GM20431 (cell line): Measurements from ENCODE around the gene R3HDM4.

ENCODE experiments used
- in situ Hi-C: fragments of 300-500 bp; cut with MseI, MboI; formaldehyde crosslinking; loops from one replicate; pipeline ENCODE4 v1.15.0; 2020; ENCODE audit warnings: low sequenced_read_pairs; ENCODE audit not compliant: unreplicated experiment

Gene R3HDM4

DNA sequence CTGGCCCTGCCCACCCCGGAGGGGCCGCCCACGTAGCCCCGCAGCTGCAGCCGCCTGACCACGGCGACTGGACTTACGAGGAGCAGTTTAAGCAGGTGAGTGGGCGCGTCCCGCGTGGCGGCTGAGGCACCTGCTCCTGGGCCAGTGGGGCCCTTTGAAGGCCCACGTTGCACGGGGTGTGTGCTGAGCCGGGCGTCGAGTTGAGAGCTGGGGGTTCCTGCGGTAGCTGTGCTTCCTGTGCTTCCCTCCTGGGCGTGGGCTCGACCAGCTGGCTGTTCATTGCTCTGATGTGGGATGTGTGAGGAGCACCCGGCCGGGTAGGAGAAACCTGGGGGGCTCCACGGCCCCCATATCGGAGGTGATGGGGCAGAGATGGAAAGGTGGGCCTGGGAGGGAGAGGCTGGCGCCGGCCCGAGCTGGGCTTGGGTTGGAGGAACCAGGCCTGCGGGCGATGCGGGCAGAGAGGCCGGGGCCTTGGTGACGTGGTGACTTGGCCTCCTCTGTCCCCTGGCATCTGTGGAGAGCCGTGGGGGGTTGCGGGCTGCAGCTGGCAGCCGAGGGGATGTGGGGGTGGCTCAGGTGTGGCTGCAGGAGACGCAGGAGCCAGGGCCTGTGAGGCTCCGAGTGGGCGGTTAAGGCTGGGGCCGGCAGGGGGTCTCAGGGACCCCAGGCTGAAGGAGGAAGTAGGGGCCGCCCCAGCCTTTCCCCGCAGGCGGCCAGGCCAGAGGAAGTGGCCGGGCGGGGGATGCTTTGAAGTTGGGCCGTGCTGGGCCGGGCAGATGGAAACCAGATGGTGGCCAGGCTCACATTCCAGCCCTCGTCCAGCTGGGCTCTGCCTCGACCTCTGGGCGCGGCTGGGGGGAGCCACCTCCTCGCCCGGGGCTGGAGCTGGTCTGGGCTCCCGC, 19.9 kb upstream of the R3HDM4 start:
- in situ Hi-C loops: no loop called here

DNA sequence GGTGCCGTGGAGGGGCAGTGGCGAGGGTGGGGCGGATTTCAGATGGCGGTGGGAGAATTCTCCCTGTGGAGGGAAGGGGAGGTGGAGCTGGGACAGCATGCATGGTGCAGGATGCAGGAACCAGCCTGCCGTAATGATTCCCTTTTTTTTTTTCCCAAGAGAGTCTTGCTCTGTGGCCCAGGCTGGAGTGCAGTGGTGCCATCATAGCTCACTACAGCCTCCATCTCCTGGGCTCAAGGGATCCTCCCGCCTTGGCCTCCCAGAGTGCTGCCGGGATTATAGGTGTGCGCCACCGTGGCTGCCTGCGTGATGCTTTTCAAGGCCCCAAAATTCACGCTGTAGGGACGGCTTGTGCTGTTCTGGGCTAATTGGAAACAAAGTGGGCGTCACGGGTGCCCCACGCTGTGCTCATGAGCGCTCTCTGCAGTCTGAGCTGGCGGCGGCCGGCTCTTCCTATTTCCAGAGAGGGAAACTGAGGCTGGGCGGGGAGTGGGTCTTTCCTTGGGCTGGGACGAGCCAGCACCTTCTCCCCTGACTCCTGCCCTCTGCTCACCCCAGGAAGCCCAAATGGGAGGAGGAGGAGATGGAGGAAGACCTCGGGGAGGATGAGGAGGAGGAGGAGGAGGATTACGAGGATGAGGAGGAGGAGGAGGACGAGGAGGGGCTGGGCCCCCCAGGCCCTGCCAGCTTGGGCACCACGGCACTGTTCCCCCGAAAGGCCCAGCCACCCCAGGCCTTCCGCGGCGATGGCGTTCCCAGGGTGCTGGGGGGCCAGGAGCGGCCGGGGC, 19.0 kb upstream of the R3HDM4 start:
- in situ Hi-C loops: no loop called here

DNA sequence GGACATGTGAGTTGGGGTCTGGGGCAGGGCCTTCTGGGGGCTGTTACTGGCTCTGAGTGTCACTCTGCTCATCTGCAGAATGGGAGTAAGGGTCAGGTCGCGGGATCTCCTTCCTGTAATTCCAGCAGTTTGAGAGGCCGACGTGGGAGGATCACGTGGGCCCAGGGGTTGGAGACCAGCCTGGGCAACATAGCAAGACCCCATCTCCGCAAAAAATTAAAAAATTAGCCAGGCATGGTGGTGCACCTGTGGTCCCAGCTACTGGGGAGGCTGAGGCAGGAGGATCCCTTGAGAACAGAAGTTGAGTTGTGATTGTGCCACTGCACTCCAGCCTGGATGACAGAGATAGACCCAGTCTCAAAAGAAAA, 16.9 kb upstream of the R3HDM4 start:
- in situ Hi-C loops: loop anchor here (10.0 kb wide), 1 partner anchor 65 kb away; no protein-coding TSS in a partner anchor

DNA sequence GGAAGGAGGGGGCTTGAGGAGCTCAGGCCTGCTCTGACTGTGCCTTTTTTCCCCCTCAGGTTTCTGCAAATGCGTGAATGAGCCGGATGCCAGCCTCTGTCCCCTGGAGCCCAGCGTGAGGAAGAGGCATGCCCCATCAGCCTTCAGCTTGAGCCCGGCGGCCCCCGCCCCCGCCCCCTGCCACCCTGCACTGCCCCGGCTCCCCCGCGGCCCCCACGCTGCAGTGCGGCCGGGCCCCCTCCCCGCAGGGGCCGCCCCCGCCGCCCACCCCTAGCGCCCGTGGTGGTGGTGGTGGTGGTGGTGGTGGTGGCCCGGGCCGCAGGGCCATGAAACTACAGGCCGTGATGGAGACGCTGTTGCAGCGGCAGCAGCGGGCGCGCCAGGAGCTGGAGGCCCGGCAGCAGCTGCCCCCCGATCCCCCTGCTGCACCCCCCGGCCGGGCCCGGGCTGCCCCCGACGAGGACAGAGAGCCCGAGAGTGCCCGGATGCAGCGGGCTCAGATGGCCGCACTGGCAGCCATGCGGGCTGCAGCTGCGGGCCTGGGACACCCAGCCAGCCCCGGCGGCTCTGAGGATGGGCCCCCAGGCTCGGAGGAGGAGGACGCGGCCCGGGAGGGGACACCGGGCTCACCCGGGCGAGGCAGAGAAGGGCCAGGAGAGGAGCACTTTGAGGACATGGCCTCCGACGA, 16.3 kb upstream of the R3HDM4 start:
- in situ Hi-C loops: loop anchor here (10.0 kb wide), 1 partner anchor 65 kb away; no protein-coding TSS in a partner anchor

DNA sequence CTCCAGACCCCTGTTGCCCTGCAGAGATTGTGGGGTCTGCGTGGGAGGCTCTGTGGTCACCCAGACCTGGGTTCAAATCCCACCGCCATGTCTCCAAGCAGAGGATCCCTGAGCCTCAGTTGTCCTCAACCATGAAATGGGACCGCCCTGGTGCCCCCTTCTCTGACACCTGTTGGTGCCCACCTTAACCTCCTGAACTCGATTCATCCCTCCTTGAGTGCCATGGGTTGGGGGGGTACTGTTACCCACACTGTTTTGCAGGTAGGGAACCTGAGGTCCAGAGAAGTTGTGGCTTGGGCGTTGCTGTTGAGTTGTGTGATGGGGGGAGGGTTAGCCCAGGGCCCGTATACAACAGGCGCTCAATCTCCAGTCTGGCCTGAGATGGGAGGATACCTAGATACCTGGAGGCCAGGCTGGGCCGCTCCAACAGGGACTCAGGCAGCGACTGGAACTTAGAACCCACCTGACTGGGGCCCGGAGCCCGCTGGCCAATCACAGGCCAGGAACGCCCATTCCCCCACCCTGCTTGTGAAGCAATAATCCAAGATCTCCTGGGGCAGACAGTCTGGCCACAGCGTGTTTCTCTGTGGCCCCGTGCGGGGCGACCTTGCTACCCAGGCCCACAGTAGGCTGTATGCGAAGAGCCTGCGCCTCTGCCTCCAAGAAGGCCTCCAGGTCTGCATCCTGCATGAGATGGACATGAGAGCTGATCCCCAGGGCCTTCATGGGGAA, 15.6 kb upstream of the R3HDM4 start:
- in situ Hi-C loops: loop anchor here (10.0 kb wide), 1 partner anchor 64 kb away; no protein-coding TSS in a partner anchor

DNA sequence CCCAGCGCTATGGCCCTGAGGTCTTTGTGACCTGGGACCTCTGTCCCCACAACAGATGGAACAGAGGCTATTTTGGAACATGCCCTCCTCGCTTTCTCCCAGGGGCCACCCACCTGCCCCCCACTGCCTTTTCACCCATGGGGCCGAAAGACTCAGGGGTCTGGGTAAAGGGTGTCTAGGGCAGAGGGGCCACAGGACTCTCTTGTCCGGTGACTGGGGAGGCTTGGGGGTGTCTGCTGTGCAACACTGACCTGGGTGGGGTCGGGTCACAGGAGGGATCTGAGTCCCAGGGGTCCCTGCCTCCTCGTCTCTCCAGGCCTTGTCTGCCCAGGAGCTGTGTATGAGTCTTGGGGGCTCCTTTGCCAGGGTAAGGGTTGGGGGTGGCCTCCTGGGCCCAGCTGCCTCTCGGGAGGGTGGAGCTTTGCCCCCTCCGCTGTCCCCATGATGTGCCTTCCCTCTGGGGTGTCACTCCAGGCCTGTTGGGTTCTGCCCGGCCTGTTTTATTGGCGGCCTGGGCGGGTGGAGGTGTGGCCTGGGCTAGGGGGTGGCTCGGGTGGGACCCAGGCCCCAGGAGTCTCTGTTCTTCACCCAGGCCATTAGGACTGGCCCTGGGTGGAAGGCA, 14.9 kb upstream of the R3HDM4 start:
- in situ Hi-C loops: loop anchor here (10.0 kb wide), 1 partner anchor 63 kb away; no protein-coding TSS in a partner anchor

GRCh38 chr19:927351-927779, 14.3 kb upstream of the R3HDM4 start:
- in situ Hi-C loops: loop anchor here (10.0 kb wide), 1 partner anchor 63 kb away; no protein-coding TSS in a partner anchor

GRCh38 chr19:926589-927350, 13.8 kb upstream of the R3HDM4 start:
- in situ Hi-C loops: loop anchor here (10.0 kb wide), 1 partner anchor 62 kb away; no protein-coding TSS in a partner anchor

- in situ Hi-C loops: loop anchor here (10.0 kb wide), 1 partner anchor 61 kb away; no protein-coding TSS in a partner anchor
Measured at GRCh38 chr19:926323-926588, 13.2 kb upstream of the R3HDM4 start.

DNA sequence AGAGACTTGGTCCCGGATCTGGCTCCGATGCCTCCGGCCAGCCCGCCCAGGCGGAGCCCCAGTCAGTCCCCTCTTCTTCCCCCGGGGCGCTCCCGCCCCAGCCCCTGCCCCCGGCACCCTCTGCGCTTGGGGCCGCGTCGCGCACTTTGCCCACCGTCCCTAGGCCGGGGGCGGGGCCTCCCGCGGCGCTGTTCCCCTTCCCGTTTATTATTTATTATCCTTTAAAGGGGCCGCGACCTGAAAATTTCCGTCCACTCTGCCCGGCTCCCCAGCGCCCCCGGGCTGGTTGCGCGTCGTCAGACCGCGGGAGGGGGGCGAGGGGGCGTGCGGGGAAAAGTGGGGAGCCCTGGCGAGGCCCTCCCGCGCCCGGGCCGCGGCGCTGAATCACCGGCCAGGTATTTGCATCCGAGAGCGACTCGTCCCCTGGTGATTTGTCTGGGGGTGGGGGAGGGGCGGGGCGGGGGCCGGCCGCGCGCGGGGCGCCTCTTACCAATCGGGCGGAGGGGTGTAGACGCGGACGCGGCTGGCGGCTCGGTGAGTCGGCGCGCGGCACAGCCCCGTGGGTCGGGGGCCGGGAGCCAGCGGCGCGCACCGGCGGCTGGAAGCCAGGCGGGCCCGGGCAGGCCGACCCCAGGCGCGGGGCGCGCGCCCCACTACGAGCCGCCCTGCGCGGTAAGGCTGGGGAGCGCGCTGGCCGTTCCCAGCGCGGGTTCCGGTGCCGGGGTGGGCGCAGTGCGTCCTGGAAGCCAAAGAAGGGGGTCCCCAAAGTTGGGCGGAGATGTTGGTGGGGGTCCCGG, 12.7 kb upstream of the R3HDM4 start, which contains the start of gene ARID3A:
Gene ARID3A (plus strand): TSS at position 510 of the 797 bp plus-strand sequence. CDS start 3,494 bp downstream, outside the sequence.
- in situ Hi-C loops: loop anchor here (10.0 kb wide), 1 partner anchor 61 kb away; no protein-coding TSS in a partner anchor

DNA sequence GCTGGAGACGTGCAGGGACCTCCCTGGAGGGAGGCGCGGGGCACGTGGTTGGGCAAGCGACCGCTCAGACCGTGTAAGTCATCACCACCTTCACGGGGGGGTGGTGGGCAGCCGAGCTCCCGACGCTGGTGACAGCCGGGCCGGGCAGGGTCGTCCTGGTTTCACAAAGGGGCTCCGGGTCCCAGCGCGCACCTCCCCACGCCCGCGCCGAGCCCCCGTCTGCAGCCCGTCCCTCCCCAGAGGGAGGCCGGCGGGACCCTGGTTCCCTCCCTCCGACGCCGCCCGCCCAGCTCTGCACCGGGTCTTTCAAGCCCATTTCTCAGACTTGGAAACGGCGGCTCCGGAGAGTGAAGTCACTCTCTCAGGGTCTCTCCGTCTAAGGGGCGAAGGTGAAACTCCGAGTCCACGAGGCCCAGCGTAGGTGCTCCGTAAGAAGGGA, 12.1 kb upstream of the R3HDM4 start:
- in situ Hi-C loops: loop anchor here (10.0 kb wide), 1 partner anchor 60 kb away; no protein-coding TSS in a partner anchor

- in situ Hi-C loops: loop anchor here (5.0 to 10.0 kb wide), 2 partner anchors 60 to 63 kb away; no protein-coding TSS in a partner anchor
Measured at GRCh38 chr19:924553-925086, 11.6 kb upstream of the R3HDM4 start.

GRCh38 chr19:920051-920864, 7.2 kb upstream of the R3HDM4 start:
- in situ Hi-C loops: loop anchor here (5.0 to 10.0 kb wide), 2 partner anchors 55 to 67 kb away; no protein-coding TSS in a partner anchor

GRCh38 chr19:919199-920050, 6.4 kb upstream of the R3HDM4 start:
- in situ Hi-C loops: loop anchor here (5.0 to 10.0 kb wide), 2 partner anchors 55 to 68 kb away; no protein-coding TSS in a partner anchor
